ENCODE results near the gene IFI27L2. TPM values are rescaled to one million over a fixed set of nuclear protein-coding genes. Genes with fewer than 3 reads are reported as not detected.

IFI27L2 gene
- polyA plus RNA-seq, 1 donor from 2014 or later = 23.7 TPM

- H3K9me2 ChIP-seq (ENCODE audit: insufficient read depth, low read length) = no peaks in the 10 kb centered on the region
- H3K27me3 ChIP-seq (ENCODE audit: insufficient read depth, low read depth, low read length) = no peaks in the 10 kb centered on the region
- H3K4me3 ChIP-seq (ENCODE audit: low read length) = no peak overlapping the region
- no peaks in the 10 kb centered on the region for H3K36me3 ChIP-seq (ENCODE audit: insufficient read depth, low read length)
- H3K9me3 ChIP-seq (ENCODE audit: low read length) = no peaks in the 10 kb centered on the region
- H4K20me1 ChIP-seq (ENCODE audit: insufficient read depth) = no peaks in the 10 kb centered on the region
- no peak overlapping the region for H3K9ac ChIP-seq (ENCODE audit: low read length)
- no peak overlapping the region for H3K27ac ChIP-seq (ENCODE audit: low read length)
- no peak overlapping the region for H2AFZ ChIP-seq (ENCODE audit: low read depth, low read length)
- no peaks in the 10 kb centered on the region for H3K79me2 ChIP-seq (replicated peaks; ENCODE audit: insufficient read depth, low read length)
- no peak overlapping the region for H3K4me2 ChIP-seq (ENCODE audit: low read length)
- H3F3A ChIP-seq (ENCODE audit: insufficient read depth, low read length, poor library complexity, severe bottlenecking) = no peaks in the 10 kb centered on the region
- no peak for TF ChIP-seq TAF1 (IDR thresholded peaks at IDR 0.05; ENCODE audit: low read depth)
- TF ChIP-seq REST (IDR thresholded peaks at IDR 0.05; ENCODE audit: borderline replicate concordance) = no peak
- TF ChIP-seq CTCF (IDR thresholded peaks at IDR 0.05; ENCODE audit: poor library complexity, severe bottlenecking) = no peak
- TF ChIP-seq EP300 (conservative IDR thresholded peaks at IDR 0.05; ENCODE audit: poor library complexity, severe bottlenecking) = no peak
- TF ChIP-seq MXI1 (conservative IDR thresholded peaks at IDR 0.05; ENCODE audit: poor library complexity, severe bottlenecking) = no peak
- no peak for TF ChIP-seq SMC3 (conservative IDR thresholded peaks at IDR 0.05; ENCODE audit: poor library complexity)
These were observed 10.3 kb downstream of the IFI27L2 start for GRCh38 chr14:94119071-94119470.

- H3K9me3 ChIP-seq (ENCODE audit: low read length) = no peaks in the 10 kb centered on the region
- no peaks in the 10 kb centered on the region for H4K20me1 ChIP-seq (ENCODE audit: insufficient read depth)
- no peaks in the 10 kb centered on the region for H3K79me2 ChIP-seq (replicated peaks; ENCODE audit: insufficient read depth, low read length)
- no peak overlapping the region for H3K4me2 ChIP-seq (ENCODE audit: low read length)
- no peaks in the 10 kb centered on the region for H3K27me3 ChIP-seq (ENCODE audit: insufficient read depth, low read depth, low read length)
- no peak overlapping the region for H2AFZ ChIP-seq (ENCODE audit: low read depth, low read length)
- H3K9ac ChIP-seq (ENCODE audit: low read length) = no peak overlapping the region
- H3F3A ChIP-seq (ENCODE audit: insufficient read depth, low read length, poor library complexity, severe bottlenecking) = no peaks in the 10 kb centered on the region
- H3K4me3 ChIP-seq (ENCODE audit: low read length) = no peak overlapping the region
- H3K36me3 ChIP-seq (ENCODE audit: insufficient read depth, low read length) = no peaks in the 10 kb centered on the region
- no peaks in the 10 kb centered on the region for H3K9me2 ChIP-seq (ENCODE audit: insufficient read depth, low read length)
- TF ChIP-seq TAF1 (IDR thresholded peaks at IDR 0.05; ENCODE audit: low read depth) (no peak), EP300 (conservative IDR thresholded peaks at IDR 0.05; ENCODE audit: poor library complexity, severe bottlenecking) (no peak), EZH2 (IDR thresholded peaks at IDR 0.05; ENCODE audit: borderline replicate concordance, insufficient read depth, low read length, poor library complexity, severe bottlenecking) (no peak), RAD21 (conservative IDR thresholded peaks at IDR 0.05) (no peak), REST (IDR thresholded peaks at IDR 0.05; ENCODE audit: borderline replicate concordance) (no peak), MXI1 (conservative IDR thresholded peaks at IDR 0.05; ENCODE audit: poor library complexity, severe bottlenecking) (no peak), CTCF (IDR thresholded peaks at IDR 0.05; ENCODE audit: poor library complexity, severe bottlenecking) (no peak), POLR2AphosphoS5 (IDR thresholded peaks at IDR 0.05) (no peak), SMC3 (conservative IDR thresholded peaks at IDR 0.05; ENCODE audit: poor library complexity) (no peak)
- no peak overlapping the region for H3K27ac ChIP-seq (ENCODE audit: low read length)
These were observed 11.5 kb downstream of the IFI27L2 start for GRCh38 chr14:94117856-94118255.

Measured in neural cell (in vitro differentiated cells).